Fibroblast of peridontal ligament (primary cell): ENCODE data around the gene MYORG.
A peak's percentile ranks its signal among the peaks of the same experiment; 100 is the strongest.
"Not testable (repeated sequence)": the region's sequence is repeated elsewhere in the genome, so short reads cannot be mapped to it uniquely, and the experiment has no call there.

Experiments used
- DNase-seq: peaks from one replicate; pipeline ENCODE4 v3.0.0-alpha.2; 2010; ENCODE audit errors: extremely low read depth

MYORG gene

DNA sequence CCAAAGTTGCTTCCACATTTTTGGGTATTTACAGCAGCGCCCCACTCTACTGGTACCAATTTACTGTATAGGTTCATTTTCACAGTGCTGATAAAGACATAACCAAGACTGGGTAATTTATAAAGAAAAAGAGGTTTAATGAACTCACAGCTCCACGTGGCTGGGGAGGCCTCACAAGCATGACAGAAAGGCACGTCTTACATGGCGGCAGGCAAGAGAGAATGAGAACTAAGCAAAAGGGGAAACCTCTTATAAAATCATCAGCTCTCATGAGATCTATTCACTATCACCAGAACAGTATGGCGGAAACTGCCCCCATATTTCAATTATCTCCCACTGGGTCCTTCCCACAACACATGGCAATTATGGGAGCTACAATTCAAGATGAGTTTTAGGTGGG, 7.9 kb downstream of the MYORG start:
- not testable (repeated sequence) for DNase-seq

DNA sequence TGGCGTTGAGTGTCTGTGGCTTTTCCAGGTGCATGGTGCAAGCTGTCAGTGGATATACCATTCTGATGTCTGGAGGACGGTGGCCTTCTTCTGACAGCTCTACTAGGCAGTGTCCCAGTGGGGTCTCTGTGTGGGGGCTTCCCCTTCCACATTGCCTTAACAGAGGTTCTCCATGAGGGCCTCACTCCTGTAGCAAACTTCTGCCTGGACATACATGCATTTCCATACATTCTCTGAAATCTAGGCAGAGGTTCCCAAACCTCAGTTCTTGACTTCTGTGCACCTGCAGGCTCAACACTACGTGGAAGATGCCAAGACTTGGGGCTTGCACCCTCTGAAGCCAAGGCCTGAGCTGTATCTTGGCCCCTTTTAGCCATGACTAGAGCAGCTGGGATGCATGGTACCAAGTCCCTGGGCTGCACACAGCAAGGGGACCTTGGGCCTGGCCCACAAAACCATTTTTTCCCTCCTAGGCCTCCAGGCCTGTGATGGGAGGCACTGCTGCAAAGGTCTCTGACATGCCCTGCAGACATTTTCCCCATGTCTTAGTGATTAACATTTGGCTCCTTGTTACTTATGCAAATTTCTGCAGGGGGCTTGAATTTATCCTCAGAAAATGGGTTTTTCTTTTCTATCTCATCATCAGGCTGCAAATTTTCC, 8.8 kb downstream of the MYORG start:
- not testable (repeated sequence) for DNase-seq

DNA sequence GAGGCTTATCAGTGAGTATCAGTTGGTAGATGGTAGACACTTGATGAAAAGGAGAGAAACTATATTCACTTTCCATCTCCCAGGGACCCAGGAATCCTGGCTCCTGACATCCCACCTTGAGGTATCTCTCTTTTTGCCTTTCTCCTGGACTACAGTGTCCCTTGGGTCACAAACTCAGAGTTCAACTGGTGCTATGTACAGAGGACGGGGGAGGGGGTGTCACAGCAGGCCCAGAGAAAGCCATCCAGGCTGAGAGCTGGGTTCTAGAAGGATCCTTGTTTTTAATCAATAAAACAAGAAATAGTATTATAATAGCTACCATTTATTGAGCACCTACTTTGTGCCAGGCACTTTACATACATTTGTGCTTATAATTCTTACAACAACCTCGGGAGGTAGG, 10.3 kb downstream of the MYORG start:
- no peak for DNase-seq

DNA sequence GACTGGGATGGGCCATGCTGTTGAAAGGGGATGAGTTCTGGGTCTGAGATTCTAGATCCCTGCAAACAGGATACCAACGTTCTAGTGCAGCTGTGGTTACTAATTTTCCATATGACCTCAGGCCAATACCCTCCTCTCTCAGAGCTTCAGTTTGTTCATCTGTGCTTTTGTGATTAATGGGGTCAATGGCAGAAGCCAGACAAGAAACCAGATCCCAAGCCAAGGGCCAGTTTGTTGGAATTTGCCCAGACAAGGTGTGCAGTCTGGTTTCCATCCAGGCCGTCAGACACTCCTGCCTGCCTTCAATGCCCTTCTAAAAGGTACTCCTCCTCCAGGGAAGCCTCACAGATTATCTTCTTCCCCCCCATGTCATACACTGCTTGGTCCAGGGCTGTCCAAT, 11.4 kb downstream of the MYORG start:
- DNase-seq = no peak

DNA sequence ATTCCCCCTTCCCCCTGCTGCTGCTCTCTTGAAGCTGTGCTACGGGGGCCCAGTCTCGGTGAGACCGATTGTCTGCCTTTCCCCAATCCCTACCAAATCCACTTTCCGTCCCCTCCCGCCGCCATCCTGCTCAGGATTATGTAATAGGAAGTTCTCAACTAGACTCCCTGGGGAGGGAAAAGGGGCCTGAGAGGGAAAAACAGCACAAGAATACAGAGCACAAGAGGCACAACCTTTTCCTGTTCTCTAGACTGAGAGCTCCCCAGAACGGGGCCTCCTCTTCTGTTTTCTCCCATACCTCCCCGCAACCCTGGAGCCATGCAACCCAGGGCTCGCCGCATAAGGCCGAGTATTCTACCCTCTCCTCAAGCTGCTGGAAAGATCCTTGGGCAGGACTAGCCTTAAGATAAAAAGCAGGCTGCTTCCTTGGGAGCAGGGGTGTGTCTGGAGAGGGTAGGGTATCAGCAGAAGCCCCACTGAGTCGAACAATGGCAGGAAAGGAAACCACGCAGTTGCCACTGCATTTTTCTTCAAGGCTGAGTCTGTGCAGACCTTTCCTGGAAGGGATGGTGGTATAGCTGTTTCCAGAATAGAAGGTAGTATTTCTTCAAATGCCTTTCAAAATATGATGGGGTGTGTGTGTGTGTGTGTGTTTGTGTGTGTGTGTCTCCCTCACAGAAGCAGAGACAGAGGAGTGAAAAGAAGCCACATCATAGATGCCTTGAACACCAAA, 12.9 kb downstream of the MYORG start:
- no peak for DNase-seq

DNA sequence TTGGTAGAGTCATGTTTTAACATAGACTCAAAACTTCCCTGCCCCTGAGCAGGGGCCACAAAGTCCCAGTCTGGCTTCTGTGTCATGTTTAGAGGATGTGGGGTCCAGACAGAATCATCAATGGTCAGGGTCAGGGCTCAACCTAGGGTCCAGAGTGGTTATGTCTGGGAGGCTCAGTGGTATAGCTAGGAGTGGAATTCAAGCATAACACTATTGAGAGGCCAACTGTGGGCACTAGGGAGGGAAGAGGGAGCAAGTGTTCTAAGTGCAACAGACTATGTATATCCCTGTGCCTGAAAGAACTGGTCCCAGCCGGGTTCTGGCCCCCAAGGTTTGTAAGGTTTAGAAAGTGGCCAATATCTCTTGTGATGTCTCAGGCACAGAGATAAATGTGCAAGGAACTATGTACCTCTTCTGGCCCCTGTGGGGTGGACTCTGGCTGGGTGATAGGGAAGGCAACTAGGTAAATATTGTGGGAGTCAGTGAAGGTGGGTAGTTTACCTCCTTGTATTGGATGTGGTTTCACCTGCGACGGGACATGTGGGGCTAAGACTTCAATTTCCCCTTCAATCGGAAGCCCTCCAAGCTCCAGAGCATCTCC, 14.0 kb downstream of the MYORG start:
- DNase-seq = no peak

DNA sequence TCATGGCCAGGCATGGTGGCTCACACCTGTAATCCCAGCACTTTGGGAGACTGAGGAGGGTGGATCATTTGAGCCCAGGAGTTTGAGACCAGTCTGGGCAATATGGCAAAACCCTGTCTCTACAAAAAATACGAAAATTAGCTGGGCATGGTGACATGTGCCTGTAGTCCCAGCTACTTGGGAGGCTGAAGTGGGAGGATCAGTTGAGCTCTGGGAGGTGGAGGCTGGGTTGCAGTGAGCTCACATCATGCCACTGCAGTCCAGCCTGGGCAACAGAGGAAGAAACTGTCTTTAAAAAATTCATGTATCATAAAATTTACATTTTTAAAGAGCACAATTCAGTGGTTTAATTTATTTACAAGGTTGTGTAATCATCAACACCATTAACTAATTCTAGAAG, 23.7 kb downstream of the MYORG start:
- not testable (repeated sequence) for DNase-seq

DNA sequence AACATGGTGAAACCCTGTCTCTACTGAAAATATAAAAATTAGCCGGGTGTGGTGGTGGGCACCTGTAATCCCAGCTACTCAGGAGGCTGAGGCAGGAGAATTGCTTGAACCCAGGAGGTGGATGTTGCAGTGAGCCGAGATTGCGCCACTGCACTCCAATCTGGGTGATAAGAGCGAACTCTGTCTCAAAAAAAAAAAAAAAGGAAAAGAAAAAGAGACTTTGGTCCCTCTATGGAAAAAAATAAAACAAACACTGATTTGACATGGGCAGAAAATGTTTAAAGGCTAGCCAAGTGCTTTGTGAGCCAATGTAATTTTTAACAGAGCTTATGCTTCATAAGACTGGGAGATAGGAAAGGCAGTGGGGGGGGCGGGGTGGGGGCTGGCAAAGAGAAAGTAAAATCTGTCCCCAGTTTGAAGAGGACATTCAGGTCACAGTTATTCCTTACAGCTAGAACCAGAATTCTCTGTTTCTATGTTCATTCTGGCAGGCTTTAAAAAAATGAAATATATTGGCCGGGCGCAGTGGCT, 24.5 kb downstream of the MYORG start:
- not testable (repeated sequence) for DNase-seq

DNA sequence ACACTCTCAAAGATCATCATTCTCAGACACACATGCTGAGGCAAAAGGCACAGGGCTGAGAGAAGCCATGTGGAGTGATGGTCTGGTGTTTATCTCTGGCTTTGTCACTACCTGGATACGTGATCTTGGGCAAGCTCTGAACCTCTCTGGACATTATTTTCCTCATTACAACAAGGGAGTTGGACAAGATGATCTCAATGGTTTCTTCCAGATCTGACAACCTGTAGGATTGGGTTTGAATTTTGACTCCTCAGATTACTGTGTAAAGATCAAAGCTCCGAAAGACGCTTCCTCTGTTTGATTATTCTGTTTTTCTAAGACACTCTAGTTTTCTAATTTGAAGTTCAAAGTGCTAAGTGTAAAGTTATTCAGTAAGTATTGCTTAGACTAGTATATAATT, 27.4 kb downstream of the MYORG start:
- no peak for DNase-seq

DNA sequence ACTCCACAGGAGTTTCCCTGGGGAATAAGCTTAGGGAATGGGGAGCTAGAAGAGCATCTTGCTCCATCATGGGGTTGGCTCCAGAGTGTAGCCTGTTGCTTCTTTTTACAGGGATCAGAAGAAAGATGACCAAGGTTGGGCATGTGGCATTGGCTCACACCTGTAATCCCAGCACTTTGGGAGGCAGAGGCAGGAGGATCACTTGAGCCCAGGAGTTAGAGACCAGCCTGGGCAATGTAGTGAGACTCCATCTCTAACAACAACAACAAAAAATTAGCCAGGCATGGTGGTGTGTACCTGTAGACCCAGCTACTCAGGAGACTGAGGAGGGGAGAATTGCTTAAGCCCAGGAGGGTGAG, 28.9 kb downstream of the MYORG start:
- no peak for DNase-seq

DNA sequence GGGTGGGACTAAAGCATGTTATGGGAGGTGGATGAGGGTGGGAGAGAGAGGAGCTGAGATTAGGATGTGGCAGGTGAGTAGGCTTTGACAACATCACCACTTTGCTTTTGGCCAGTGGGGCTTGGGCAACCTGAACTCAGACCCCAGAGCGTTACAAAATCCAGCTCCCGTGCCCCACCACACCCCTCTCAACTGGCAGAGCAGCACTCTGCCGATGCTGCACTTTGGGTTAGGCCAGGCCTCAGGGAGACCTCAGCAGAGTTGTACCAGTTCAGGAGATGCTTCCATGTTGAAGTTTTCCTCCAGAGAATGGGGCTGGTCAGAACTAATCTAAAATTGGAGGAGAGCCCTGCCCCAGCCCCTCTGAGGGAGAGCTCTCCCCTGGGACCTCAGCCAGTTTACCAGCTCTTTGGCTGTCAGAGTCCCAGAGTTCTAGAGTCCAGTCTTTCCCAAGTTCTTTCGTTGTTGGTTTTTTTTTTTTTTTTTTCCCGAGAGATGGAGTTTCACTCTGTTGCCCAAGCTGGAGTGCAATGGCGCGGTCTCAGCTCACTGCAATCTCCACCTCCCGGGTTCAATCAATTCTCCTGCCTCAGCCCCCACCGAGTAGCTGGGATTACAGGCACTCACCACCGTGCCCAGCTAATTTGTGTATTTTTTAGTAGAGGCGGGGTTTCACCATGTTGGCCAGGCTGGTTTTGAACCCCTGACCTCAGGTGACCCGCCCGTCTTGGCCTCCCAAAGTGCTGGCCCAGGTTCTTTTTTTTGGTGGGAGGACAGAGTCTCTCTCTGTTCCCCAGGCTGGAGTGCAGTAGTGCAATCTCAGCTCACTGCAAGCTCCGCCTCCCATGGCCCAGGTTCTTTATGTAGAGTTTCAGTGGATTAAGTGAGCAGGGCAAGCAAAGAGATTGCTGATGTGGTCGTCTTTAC, 29.6 kb downstream of the MYORG start:
- no peak for DNase-seq

DNA sequence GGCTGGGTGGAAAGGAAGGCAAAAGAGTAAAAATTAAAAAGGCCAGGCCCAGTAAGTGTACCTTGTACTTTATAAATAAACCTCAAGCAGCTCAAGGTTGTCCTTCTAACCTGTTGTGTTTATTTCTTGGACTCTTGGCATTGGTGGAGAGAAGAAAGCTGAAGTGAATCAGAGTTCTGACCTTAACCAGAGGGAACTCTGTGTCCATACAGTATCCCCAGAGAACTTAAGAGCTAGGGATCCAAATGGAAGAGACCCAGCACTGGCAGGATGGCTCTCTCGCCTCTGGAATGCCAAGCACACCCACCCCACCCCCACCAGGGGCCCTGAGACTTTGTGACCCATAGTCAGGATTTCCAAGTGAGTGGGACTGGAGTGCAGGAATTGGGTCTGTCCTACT, 33.1 kb downstream of the MYORG start:
- DNase-seq = no peak

DNA sequence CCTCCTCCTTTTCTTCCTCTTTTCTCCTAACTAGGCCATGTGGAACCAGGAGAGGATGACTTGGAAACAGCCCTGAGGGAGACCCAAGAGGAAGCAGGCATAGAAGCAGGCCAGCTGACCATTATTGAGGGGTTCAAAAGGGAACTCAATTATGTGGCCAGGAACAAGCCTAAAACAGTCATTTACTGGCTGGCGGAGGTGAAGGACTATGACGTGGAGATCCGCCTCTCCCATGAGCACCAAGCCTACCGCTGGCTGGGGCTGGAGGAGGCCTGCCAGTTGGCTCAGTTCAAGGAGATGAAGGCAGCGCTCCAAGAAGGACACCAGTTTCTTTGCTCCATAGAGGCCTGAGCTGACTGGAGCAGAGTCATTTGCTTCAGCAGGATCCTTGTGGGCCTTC, 33.6 kb downstream of the MYORG start:
- no peak for DNase-seq

DNA sequence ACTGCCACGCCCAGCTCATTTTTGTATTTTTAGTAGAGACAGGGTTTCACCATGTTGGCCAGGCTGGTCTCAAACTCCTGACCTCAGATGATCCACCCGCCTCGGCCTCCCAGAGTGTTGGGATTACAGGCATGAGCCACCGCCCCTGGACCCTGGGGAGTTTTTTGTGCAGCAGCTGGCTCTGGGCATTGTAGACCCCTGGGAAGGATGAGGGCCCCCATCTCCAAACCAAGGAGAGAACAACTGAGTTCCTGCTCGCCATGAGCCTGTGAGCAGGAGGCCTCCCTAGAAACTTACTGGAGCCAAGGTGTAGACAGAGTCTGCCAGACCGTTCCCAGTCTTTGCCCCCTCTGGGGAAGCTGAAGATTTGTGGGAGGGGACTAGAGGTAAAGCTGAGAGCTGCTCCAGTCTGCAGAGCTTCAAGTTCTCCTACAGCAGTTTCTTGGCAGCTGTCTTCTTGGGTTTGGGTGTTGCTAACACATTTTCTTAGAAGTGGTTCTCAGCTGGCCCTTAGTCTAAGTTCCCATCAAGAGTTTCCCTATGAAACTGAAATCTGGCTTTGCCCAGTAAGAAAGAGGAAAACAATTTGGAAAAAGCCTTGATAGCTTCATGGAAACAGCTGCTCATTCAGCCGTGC, 34.9 kb downstream of the MYORG start:
- DNase-seq = no peak

DNA sequence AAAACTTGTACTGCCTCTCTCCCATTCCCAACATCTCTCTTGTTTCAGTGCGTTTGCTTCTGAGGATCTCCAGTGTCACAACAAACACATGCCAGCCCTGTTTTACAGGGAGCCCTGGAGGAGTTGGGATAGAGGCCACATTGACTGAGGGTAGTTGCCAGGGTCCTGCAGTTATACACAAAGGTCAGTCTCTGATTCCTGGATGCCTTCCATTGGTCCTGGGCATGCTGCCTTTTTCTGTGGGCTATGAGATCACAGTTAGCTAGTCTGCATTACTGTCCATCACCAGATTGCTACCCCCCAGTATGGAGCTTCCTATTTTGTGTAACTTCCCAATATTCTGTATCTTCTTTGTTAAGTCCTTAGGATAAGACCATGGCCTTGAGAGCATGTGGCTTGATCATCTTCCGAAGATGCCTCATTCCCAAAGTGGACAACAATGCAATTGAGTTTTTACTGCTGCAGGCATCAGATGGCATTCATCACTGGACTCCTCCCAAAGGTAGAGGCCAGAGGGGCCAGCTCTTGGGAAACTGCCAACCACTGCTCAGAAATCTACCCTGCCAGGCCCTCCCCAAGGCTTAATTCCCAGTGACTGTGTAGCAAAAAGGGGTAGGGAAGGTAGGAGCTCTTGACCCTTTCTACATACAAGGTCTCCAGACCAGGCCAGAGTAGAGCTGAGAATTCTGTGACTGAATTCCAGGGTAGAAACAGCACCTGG, 37.9 kb downstream of the MYORG start:
- DNase-seq = peak; percentile 17

DNA sequence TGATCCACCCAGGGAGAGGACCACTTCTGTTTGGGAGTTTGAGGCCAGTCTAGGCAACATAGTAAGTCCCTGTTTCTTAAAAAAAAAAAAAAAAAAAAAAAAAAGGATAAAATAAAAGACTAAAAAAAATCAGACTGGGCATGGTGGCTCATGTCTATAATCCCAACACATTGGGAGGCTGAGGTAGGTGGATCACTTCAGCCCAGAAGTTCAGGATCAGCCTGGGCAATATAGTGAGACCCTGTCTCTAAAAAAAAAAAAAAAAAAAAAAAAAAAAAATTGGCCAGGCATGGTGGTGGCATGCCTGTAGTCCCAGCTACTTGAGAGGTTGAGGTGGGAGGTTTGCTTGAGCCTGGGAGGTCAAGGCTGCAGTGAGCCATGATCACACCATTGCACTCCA, 38.6 kb downstream of the MYORG start:
- not testable (repeated sequence) for DNase-seq

DNA sequence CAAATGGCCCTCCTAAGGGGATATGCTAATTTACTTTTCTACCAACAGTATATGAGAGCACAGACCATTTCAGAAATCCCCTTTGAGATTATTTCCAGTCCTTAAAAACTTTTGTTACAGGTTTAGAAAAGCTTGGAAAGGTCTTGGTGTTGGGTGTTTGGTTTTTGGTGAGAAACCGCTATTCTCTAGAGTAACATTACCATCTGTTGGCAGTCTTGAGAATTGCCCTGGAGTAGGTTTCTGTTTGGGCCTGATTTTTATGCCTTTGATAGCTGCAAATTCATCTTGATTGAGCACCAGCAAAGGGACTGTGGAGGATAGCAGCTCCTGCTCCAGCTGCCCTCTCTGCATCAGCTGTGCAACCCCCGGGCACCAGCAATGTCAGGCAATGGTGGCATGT, 39.3 kb downstream of the MYORG start:
- peak; percentile 50 for DNase-seq

DNA sequence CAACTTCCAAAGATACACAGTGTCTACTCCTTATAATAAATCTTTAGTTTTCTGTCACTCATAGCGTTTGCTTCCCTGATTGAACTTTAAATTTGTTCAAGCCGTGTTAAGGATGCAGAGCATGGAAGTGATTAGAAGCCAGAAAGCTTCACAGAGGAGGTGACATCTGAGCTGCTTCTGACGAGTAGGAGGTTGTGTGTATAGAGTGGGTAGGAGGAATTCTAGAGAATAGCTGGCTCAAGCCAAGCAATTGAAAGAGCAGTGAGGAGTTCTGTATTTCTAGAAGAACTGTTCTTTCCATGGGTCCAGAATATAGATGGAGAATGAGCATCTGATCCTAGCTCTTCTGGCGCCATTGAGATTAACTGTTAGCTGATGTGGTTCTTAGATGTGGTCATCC, 41.3 kb downstream of the MYORG start:
- no peak for DNase-seq

DNA sequence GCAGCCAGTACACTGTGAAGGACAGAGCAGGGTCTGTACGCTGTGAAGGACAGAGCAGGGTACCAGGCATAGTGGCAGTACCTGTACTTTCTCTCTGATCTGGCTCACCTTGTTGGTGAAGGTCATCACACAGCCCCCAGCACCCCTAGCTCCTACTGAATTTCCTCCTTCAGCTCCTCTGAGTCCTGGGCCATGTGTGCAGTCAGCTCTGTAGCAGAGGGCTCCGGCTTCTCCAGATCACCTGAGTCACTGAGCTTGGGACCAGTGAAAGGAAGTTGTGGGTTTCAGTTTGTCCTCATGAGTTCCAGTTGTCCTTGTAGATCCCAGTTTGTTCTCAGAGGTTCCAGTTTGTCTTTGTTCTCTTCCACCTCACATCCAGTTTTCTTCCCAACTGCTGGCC, 41.8 kb downstream of the MYORG start:
- DNase-seq = no peak

DNA sequence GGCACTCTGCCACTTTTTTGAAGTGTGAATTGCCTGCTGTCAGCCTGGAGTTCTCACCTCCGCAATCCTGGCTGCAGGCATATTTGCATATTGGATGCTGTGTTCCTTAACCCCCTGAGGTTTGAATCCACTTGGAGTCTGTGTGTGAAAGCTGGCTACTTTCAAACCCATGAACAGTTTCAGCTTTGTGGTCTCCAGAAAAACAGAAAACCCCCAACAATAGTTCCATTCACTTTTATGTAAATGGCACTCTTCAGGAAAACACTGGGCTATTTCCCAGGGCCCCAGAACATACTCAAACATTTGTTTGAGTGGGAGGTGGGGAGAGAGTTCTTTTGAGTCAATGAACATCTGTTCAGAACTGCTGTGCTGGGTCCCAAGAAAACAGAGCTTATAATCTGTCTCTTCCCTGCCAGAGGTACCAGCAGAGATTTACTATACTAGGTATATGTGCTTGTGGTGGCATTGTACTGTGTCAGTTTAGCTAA, 42.3 kb downstream of the MYORG start:
- DNase-seq = no peak

DNA sequence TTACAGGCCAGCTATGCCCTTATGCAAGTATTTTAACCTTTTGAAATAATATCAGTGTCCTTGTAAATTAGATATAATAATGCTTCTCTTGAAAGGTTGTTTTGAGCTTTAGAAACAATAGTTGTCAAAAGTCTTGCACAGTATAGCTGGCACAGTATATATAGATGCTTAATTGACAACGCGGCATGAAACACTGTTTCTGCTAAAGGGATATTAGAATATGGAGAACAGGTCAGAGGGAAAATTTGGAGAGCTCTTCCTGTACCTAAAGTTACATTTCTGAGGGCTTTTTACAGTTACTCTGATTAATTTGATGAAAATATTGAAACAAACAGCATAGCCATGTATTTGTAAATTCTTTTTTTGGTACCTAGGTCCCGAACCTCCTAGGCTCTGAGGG, 42.9 kb downstream of the MYORG start:
- no peak for DNase-seq
